ENCODE results near the gene PRDM16.

DNA sequence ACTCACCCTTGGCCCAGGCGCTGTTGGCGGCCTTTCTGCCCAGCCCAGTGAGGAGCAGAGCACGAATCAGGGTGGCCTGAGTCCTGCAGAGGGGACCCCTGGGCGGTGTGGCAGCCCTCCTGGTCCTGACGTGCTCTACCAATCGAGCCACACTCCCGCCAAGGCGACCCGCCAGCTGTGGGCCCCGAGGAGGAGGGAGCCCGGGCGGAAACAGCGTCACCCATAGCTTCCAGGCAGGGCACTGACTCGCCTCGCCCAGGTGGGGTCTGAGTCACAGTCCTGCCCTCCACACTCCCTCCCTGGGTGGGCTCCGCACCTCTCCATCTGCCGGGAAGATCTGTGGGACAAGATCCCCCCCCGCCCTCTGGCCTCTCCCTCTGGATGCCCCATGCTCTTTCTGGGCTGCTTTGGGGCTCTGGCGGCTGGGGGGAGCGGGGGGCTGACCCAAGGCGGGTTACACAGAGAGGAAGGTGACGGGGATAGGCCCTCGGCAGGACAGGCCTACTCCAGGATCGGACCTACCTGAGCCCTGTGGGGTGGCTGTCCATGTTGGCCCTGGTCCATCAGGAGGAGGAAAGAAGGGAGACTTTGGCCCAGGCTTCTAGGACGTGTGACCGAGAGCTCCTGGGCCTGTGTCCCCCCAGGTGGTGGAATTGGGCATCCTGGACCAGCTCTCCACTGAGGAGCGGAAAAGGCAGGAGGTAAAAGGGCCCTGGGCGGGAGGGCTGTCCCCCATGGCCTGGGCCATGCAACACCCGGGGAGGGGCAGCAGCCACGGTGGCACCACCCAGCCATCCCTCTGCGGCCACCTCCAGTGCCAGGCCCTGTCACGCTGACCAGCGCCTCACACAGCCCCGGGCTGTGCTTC is 399.5 kb downstream of the PRDM16 start:
- TF ChIP-seq, protein P1, sequence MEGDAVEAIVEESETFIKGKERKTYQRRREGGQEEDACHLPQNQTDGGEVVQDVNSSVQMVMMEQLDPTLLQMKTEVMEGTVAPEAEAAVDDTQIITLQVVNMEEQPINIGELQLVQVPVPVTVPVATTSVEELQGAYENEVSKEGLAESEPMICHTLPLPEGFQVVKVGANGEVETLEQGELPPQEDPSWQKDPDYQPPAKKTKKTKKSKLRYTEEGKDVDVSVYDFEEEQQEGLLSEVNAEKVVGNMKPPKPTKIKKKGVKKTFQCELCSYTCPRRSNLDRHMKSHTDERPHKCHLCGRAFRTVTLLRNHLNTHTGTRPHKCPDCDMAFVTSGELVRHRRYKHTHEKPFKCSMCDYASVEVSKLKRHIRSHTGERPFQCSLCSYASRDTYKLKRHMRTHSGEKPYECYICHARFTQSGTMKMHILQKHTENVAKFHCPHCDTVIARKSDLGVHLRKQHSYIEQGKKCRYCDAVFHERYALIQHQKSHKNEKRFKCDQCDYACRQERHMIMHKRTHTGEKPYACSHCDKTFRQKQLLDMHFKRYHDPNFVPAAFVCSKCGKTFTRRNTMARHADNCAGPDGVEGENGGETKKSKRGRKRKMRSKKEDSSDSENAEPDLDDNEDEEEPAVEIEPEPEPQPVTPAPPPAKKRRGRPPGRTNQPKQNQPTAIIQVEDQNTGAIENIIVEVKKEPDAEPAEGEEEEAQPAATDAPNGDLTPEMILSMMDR (conservative IDR thresholded peaks at IDR 0.05; ENCODE audit: low read depth, low read length): no peak
- TF ChIP-seq EZH2 (IDR thresholded peaks at IDR 0.05; ENCODE audit: low read length, unreplicated experiment): no peak
